BLaER1 (cell line): ENCODE data around the gene KIAA0408.
"Not testable (repeated sequence)": the region's sequence is repeated elsewhere in the genome, so short reads cannot be mapped to it uniquely, and the experiment has no call there.

Experiments used
- H3K27ac ChIP-seq: shearing (Covaris generic); formaldehyde crosslinking; 2 replicates; pipeline ENCODE4 v1.8.1; 2022
- H3K27me3 ChIP-seq: shearing (Covaris generic); formaldehyde crosslinking; 2 replicates; pipeline ENCODE4 v1.8.1; 2022
- H3K36me3 ChIP-seq: shearing (Covaris generic); formaldehyde crosslinking; 2 replicates; pipeline ENCODE4 v1.8.1; 2022
- H3K4me1 ChIP-seq: shearing (Covaris generic); formaldehyde crosslinking; 2 replicates; pipeline ENCODE4 v1.8.1; 2022
- H3K4me2 ChIP-seq: shearing (Covaris generic); formaldehyde crosslinking; 2 replicates; pipeline ENCODE4 v1.8.1; 2022
- H3K4me3 ChIP-seq: shearing (Covaris generic); formaldehyde crosslinking; 2 replicates; pipeline ENCODE4 v1.8.1; 2022
- H3K9ac ChIP-seq: shearing (Covaris generic); formaldehyde crosslinking; 2 replicates; pipeline ENCODE4 v1.8.1; 2022
- H3K9me3 ChIP-seq: shearing (Covaris generic); formaldehyde crosslinking; 2 replicates; pipeline ENCODE4 v1.8.1; 2022
- H4K20me1 ChIP-seq: shearing (Covaris generic); formaldehyde crosslinking; 2 replicates; pipeline ENCODE4 v1.8.1; 2022
- Cebpa-rat ChIP-seq: shearing (Covaris generic); IDR thresholded peaks from 2 replicates; pipeline ENCODE4 v1.8.1; 2022

The KIAA0408 gene

DNA sequence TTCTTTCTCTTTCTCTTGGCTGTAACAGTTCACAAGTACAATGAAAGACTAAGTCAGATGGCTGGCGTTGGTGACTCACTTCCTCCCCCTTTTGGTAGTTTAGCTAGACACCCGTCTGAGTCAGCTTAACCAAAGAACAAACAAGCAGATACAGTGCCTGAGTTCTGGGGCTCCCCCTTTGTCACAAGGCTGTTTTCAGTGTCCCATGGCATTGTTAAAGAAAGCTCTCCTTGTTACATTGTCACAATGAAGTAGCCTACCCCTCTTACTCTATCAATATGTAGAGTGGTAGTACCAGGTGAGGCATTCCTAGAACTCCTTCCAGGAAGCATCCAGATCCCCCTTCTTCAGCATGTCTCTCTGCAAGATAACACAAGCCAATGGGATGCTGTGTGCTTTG lies 38.6 kb downstream of the KIAA0408 start:
- H3K4me1 ChIP-seq = no peaks in the 10 kb centered on the region
- H3K27me3 ChIP-seq = no peaks in the 10 kb centered on the region
- H3K4me3 ChIP-seq = no peak overlapping the region
- H3K9ac ChIP-seq = no peak overlapping the region
- H3K27ac ChIP-seq = no peak overlapping the region
- H3K9me3 ChIP-seq = no peaks in the 10 kb centered on the region
- no peak overlapping the region for H3K4me2 ChIP-seq
- TF ChIP-seq Cebpa-rat = no peak
- no peaks in the 10 kb centered on the region for H3K36me3 ChIP-seq
- H4K20me1 ChIP-seq = no peaks in the 10 kb centered on the region

DNA sequence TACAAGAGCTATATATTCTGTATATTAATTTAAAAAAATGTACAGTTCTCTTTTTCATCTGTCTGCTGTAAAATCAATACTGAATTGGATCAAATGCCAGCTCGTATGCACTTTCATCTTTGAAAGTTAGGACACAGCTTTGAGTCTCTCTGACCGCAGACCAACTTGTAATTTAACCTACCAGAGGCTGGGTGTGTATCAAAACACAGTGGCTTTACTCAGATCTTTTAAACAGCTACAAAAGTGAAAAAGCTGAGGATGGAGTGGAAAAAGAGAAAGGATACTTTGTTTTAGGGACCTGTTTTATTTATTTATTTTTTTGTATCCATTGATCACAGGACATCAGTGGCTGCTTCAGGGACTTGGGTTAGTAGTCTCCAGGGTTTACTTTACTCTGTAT lies 44.1 kb downstream of the KIAA0408 start:
- Histone ChIP-seq H3K9ac (no peak overlapping the region), H3K36me3 (no peaks in the 10 kb centered on the region), H3K27ac (no peak overlapping the region), H3K27me3 (no peaks in the 10 kb centered on the region), H4K20me1 (no peaks in the 10 kb centered on the region), H3K4me3 (no peak overlapping the region), H3K4me1 (no peaks in the 10 kb centered on the region), H3K4me2 (no peak overlapping the region), H3K9me3 (no peaks in the 10 kb centered on the region)
- TF ChIP-seq Cebpa-rat = no peak

- H4K20me1 ChIP-seq = not testable (repeated sequence)
Measured at GRCh38 chr6:127413123-127413522, 46.1 kb downstream of the KIAA0408 start.

GRCh38 chr6:127412016-127412415 lies 47.2 kb downstream of the KIAA0408 start:
- H3K4me2 ChIP-seq, H3K9ac ChIP-seq, H3K4me1 ChIP-seq, H3K27me3 ChIP-seq, H3K36me3 ChIP-seq, H4K20me1 ChIP-seq, H3K27ac ChIP-seq, H3K9me3 ChIP-seq, H3K4me3 ChIP-seq: not testable (repeated sequence)

More at GRCh38 chr6:127413123-127413522, 46.1 kb downstream of the KIAA0408 start:
- not testable (repeated sequence) for H3K27ac ChIP-seq, H3K9me3 ChIP-seq, H3K27me3 ChIP-seq, H3K36me3 ChIP-seq, H3K4me3 ChIP-seq, H3K4me2 ChIP-seq, H3K9ac ChIP-seq, H3K4me1 ChIP-seq
